ENCODE results near the gene CCDC152. TPM values are rescaled to one million over a fixed set of nuclear protein-coding genes. Genes with fewer than 3 reads are reported as not detected.

The CCDC152 gene
- total and polyA plus RNA-seq, 10 of the 15 experiments (the other 5 are each of a cell fraction or from before 2014, with no cell fraction given): 0.12 to 25.8 (median 13.5) TPM

- TF ChIP-seq RELB (IDR thresholded peaks at IDR 0.05; ENCODE audit: low read depth): peak; percentile 38; the same call in 1 of the 2 replicates
- no peak for TF ChIP-seq KLF5 (IDR thresholded peaks at IDR 0.05; ENCODE audit: partially characterized antibody)
- no peak for TF ChIP-seq KDM1A (IDR thresholded peaks at IDR 0.05; ENCODE audit: borderline replicate concordance)
- no peak for TF ChIP-seq NRF1 (conservative IDR thresholded peaks at IDR 0.05; ENCODE audit: low read depth, low read length)
- TF ChIP-seq ZNF207 (IDR thresholded peaks at IDR 0.05; ENCODE audit: borderline replicate concordance): no peak
- TF ChIP-seq ZBTB40 (IDR thresholded peaks at IDR 0.05; ENCODE audit: borderline replicate concordance): no peak
- TF ChIP-seq MEF2B (IDR thresholded peaks at IDR 0.05; ENCODE audit: partially characterized antibody, poor library complexity, severe bottlenecking): no peak
These were observed 55.2 kb downstream of the CCDC152 start, which contains the start of gene SELENOP (continued) for GRCh38 chr5:42811591-42812446.
